Fibroblast of skin of right quadriceps (primary cell): ENCODE results near the gene CFAP157.

Source experiments
- DNase-seq: peaks from one replicate; pipeline ENCODE4 v3.0.0-alpha.2; 2013

The CFAP157 gene

GRCh38 chr9:127716412-127716811 lies 9.6 kb downstream of the CFAP157 start:
- DNase-seq = no peak

GRCh38 chr9:127717766-127718165 lies 11.0 kb downstream of the CFAP157 start:
- DNase-seq = no peak

GRCh38 chr9:127720031-127720864 lies 13.5 kb downstream of the CFAP157 start:
- no peak for DNase-seq

GRCh38 chr9:127720865-127721227 lies 14.1 kb downstream of the CFAP157 start:
- DNase-seq = no peak

GRCh38 chr9:127721391-127721821 lies 14.6 kb downstream of the CFAP157 start:
- no peak for DNase-seq

GRCh38 chr9:127722055-127722745 lies 15.4 kb downstream of the CFAP157 start:
- no peak for DNase-seq

GRCh38 chr9:127723013-127723412 lies 16.2 kb downstream of the CFAP157 start:
- DNase-seq = no peak

GRCh38 chr9:127723444-127723843 lies 16.7 kb downstream of the CFAP157 start:
- peak; percentile 65 for DNase-seq

- DNase-seq = no peak
Observed at GRCh38 chr9:127724012-127724411, 17.2 kb downstream of the CFAP157 start.

- DNase-seq = no peak
Observed at GRCh38 chr9:127726871-127727270, 20.1 kb downstream of the CFAP157 start.

GRCh38 chr9:127728808-127729207 lies 22.0 kb downstream of the CFAP157 start:
- no peak for DNase-seq

- DNase-seq = no peak
Observed at GRCh38 chr9:127729522-127730256, 22.9 kb downstream of the CFAP157 start.

GRCh38 chr9:127730262-127730661 lies 23.5 kb downstream of the CFAP157 start:
- no peak for DNase-seq

GRCh38 chr9:127730799-127731410 lies 24.1 kb downstream of the CFAP157 start:
- DNase-seq = no peak

- DNase-seq = no peak
Observed at GRCh38 chr9:127731938-127732337, 25.1 kb downstream of the CFAP157 start.

- DNase-seq = no peak
Observed at GRCh38 chr9:127732444-127732843, 25.7 kb downstream of the CFAP157 start.

- no peak for DNase-seq
Observed at GRCh38 chr9:127733614-127734013, 26.8 kb downstream of the CFAP157 start.

GRCh38 chr9:127734247-127734746 lies 27.5 kb downstream of the CFAP157 start:
- DNase-seq = no peak

GRCh38 chr9:127734747-127735529 lies 28.1 kb downstream of the CFAP157 start, which contains the start of gene TOR2A:
Gene TOR2A (minus strand): TSS chr9:127735294. CDS start chr9:127735270, 24 bp downstream.
- peak; percentile 95 for DNase-seq

- DNase-seq = no peak
Observed at GRCh38 chr9:127735530-127736185, 28.9 kb downstream of the CFAP157 start.

- DNase-seq = no peak
Observed at GRCh38 chr9:127738666-127739065, 31.9 kb downstream of the CFAP157 start.
